PC-3 (cell line): ENCODE data around the gene BORCS8. TPM values are rescaled to one million over a fixed set of nuclear protein-coding genes. Genes with fewer than 3 reads are reported as not detected.

Experiments
- ATAC-seq: fragments of 200-7000 bp; cut with Tn5 transposase; 2 replicates; pipeline ENCODE4 v1.9.1; 2020; ENCODE audit warnings: mild to moderate bottlenecking, moderate library complexity
- BruUV-seq: library from RNA; stranded (reverse); fragments of 400-500 nt; replicated peaks from 2 replicates; lab custom pipeline; 2021; lab: Mats Ljungman, UMichigan
- CTCF ChIA-PET: fragments of 300-600 bp; sonication (Branson Sonifier 250); formaldehyde crosslinking; loops from one replicate; lab custom pipeline; 2022; ENCODE audit warnings: antibody characterized with exemption; lab: Charles Lee
- POLR2A ChIA-PET: fragments of 300-600 bp; sonication (Branson Sonifier 250); formaldehyde crosslinking; loops from one replicate; lab custom pipeline; 2022; ENCODE audit warnings: antibody characterized with exemption; ENCODE audit not compliant: unreplicated experiment; lab: Charles Lee
- DNase-seq: peaks from one replicate; pipeline ENCODE4 v3.0.0-alpha.2; 2015
- H2AFZ ChIP-seq: fragments of 300-600 bp; sonication (generic); 2 replicates; pipeline ENCODE4 v1.6.0; 2016; ENCODE audit warnings: antibody characterized with exemption, low read length
- H3F3A ChIP-seq: fragments of 300-600 bp; sonication (generic); one replicate; pipeline ENCODE4 v1.6.0; 2017; ENCODE audit warnings: antibody characterized with exemption, low read length, control low read depth, mild to moderate bottlenecking; ENCODE audit not compliant: unreplicated experiment
- H3K27ac ChIP-seq: fragments of 300-600 bp; sonication (generic); 2 replicates; pipeline ENCODE4 v1.5.1; 2016; ENCODE audit warnings: mild to moderate bottlenecking, low read length
- H3K27me3 ChIP-seq: fragments of 300-600 bp; sonication (generic); 2 replicates; pipeline ENCODE4 v1.6.1; 2016; ENCODE audit warnings: low read length, mixed read lengths
- H3K36me3 ChIP-seq: fragments of 300-600 bp; sonication (generic); 2 replicates; pipeline ENCODE4 v1.6.1; 2016; ENCODE audit warnings: low read depth, mixed run types, low read length, mixed read lengths
- H3K4me1 ChIP-seq: fragments of 300-600 bp; sonication (generic); 2 replicates; pipeline ENCODE4 v1.5.1; 2016; ENCODE audit warnings: low read length; ENCODE audit not compliant: insufficient read depth
- H3K4me2 ChIP-seq: fragments of 300-600 bp; sonication (generic); 2 replicates; pipeline ENCODE4 v1.6.0; 2016; ENCODE audit warnings: low read length
- H3K4me3 ChIP-seq: fragments of 300-600 bp; sonication (generic); 2 replicates; pipeline ENCODE4 v1.5.1; 2016; ENCODE audit warnings: mild to moderate bottlenecking, low read length, mixed read lengths
- H3K79me2 ChIP-seq: fragments of 300-600 bp; sonication (generic); 2 replicates; pipeline ENCODE4 v1.6.1; 2017; ENCODE audit warnings: low read length, mixed read lengths
- H3K9ac ChIP-seq: fragments of 300-600 bp; sonication (generic); 2 replicates; pipeline ENCODE4 v1.6.0; 2016; ENCODE audit warnings: mild to moderate bottlenecking, low read length
- H3K9me2 ChIP-seq: fragments of 300-600 bp; sonication (generic); replicated peaks from 2 replicates; pipeline ENCODE4 v1.6.1; 2016; ENCODE audit warnings: mixed run types, low read length, mixed read lengths
- H3K9me3 ChIP-seq: fragments of 300-600 bp; sonication (generic); 2 replicates; pipeline ENCODE4 v1.6.1; 2016; ENCODE audit warnings: low read length, mixed read lengths
- H4K20me1 ChIP-seq: fragments of 300-600 bp; sonication (generic); 2 replicates; pipeline ENCODE4 v1.6.1; 2016; ENCODE audit warnings: low read length, mixed read lengths
- CTCF ChIP-seq: fragments of 300-600 bp; sonication (generic); conservative IDR thresholded peaks from 2 replicates; pipeline ENCODE4 v1.5.1; 2017; ENCODE audit warnings: antibody characterized with exemption, low read depth, mild to moderate bottlenecking, low read length
- EZH2 ChIP-seq: fragments of 300-600 bp; sonication (generic); IDR thresholded peaks from one replicate; pipeline ENCODE4 v1.6.1; 2017; ENCODE audit warnings: antibody characterized with exemption, mild to moderate bottlenecking, low read length; ENCODE audit not compliant: unreplicated experiment
- EZH2phosphoT487 ChIP-seq: fragments of 300-600 bp; sonication (generic); IDR thresholded peaks from 2 replicates; pipeline ENCODE4 v1.6.1; 2018; ENCODE audit warnings: mild to moderate bottlenecking, antibody characterized with exemption, low read length, borderline replicate concordance
- intact Hi-C: fragments of 100-400 bp; cut with micrococcal nuclease; formaldehyde crosslinking; loops from 2 replicates; pipeline ENCODE4 v1.9.0; 2023
- total RNA-seq: library from RNA; depleted of rRNA; stranded (reverse); fragments of >200 nt; gene quantifications from 2 replicates; pipeline ENCODE4 v1.2.3, GENCODE V29; 2014

Gene BORCS8
- total RNA-seq, 1 experiment from 2014 or later: 33.1 TPM

DNA sequence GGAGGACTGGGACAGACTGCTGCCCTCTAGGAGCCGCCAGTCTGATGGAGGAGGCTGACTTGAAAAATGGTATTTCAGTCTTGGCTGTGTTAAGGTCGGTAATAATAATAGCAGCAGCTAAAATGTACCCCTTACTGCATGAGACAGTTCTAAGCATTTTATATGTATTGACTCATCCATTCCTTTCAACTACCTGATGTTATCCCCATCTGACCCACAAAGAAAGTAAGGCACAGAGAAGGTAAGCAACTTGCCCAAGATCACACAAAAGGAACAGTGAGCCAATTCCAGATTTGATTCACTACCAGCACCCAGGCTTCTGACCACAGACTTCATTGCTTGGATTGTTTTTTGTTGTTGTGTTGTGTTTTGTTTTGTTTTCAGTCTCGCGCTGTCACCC, 23.8 kb upstream of the BORCS8 start:
- ChIA-PET POLR2A (no interaction called here), CTCF (no interaction called here)
- BruUV-seq: no TSS peak
- Histone ChIP-seq H3K9me3 (no peaks in the 10 kb centered on the region), H3K4me3 (no peak overlapping the region), H3K36me3 (no peaks in the 10 kb centered on the region), H4K20me1 (no peaks in the 10 kb centered on the region), H3K27me3 (peaks cover 8% of the 10 kb centered on the region), H3K9ac (no peak overlapping the region), H3K79me2 (no peaks in the 10 kb centered on the region), H3K4me1 (no peaks in the 10 kb centered on the region), H3K27ac (no peak overlapping the region), H3F3A (no peaks in the 10 kb centered on the region), H2AFZ (no peak overlapping the region), H3K4me2 (no peak overlapping the region), H3K9me2 (no peaks in the 10 kb centered on the region)
- DNase-seq (no peak), ATAC-seq (no peak)
- intact Hi-C loops: no loop called here
- TF ChIP-seq CTCF (no peak), EZH2 (no peak), EZH2phosphoT487 (no peak)

- Histone ChIP-seq H3K4me1 (no peaks in the 10 kb centered on the region), H4K20me1 (no peaks in the 10 kb centered on the region), H2AFZ (no peak overlapping the region), H3K27me3 (peaks cover 8% of the 10 kb centered on the region), H3K9me3 (no peaks in the 10 kb centered on the region), H3K9me2 (no peaks in the 10 kb centered on the region), H3K36me3 (no peaks in the 10 kb centered on the region), H3K27ac (no peak overlapping the region), H3K4me3 (no peak overlapping the region), H3F3A (no peaks in the 10 kb centered on the region), H3K79me2 (no peaks in the 10 kb centered on the region), H3K4me2 (no peak overlapping the region), H3K9ac (no peak overlapping the region)
- ATAC-seq (peak; percentile 46; the same call in 1 of the 2 replicates), DNase-seq (peak; percentile 42)
- no TSS peak for BruUV-seq
- intact Hi-C loops: no loop called here
- no peak for TF ChIP-seq CTCF
- TF ChIP-seq EZH2: no peak
- no peak for TF ChIP-seq EZH2phosphoT487
- CTCF ChIA-PET: no interaction called here
- POLR2A ChIA-PET: no interaction called here
Observed at GRCh38 chr19:19214892-19215291, 22.9 kb upstream of the BORCS8 start.

DNA sequence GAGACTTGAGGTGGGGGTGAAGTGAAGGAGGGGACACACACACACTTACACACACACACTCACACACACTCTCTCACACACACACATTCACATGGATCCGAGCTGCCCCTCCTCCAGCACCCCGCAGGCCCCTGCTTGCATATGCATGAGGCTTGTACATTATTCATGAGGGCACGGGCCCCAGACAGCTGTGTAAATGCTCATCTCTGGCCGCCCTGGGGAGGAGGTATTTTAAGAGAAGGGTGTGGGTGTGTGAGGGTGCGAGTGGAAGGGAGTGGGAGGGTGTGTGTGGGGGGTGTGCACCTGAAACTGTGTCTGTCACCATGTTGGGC, 22.2 kb upstream of the BORCS8 start:
- H3K79me2 ChIP-seq: no peaks in the 10 kb centered on the region
- no peak overlapping the region for H3K4me3 ChIP-seq
- POLR2A ChIA-PET: no interaction called here
- intact Hi-C loops: no loop called here
- H3K9me3 ChIP-seq: no peaks in the 10 kb centered on the region
- no peaks in the 10 kb centered on the region for H4K20me1 ChIP-seq
- BruUV-seq: no TSS peak
- no peak for DNase-seq
- ATAC-seq: no peak
- H3K36me3 ChIP-seq: no peaks in the 10 kb centered on the region
- H3K27ac ChIP-seq: no peak overlapping the region
- H3F3A ChIP-seq: no peaks in the 10 kb centered on the region
- no peaks in the 10 kb centered on the region for H3K4me1 ChIP-seq
- H3K4me2 ChIP-seq: no peak overlapping the region
- no peaks in the 10 kb centered on the region for H3K9me2 ChIP-seq
- H3K27me3 ChIP-seq: peaks cover 8% of the 10 kb centered on the region
- no peak for TF ChIP-seq EZH2phosphoT487
- no peak for TF ChIP-seq CTCF
- TF ChIP-seq EZH2: no peak
- no peak overlapping the region for H3K9ac ChIP-seq
- no peak overlapping the region for H2AFZ ChIP-seq
- CTCF ChIA-PET: no interaction called here
